GM21390 (cell line): ENCODE data around the gene WWOX.

Experiments used
- ATAC-seq: cut with Tn5 transposase; IDR thresholded peaks from one replicate; pipeline ENCODE4 v1.9.1; 2021; ENCODE audit not compliant: unreplicated experiment

WWOX gene

DNA sequence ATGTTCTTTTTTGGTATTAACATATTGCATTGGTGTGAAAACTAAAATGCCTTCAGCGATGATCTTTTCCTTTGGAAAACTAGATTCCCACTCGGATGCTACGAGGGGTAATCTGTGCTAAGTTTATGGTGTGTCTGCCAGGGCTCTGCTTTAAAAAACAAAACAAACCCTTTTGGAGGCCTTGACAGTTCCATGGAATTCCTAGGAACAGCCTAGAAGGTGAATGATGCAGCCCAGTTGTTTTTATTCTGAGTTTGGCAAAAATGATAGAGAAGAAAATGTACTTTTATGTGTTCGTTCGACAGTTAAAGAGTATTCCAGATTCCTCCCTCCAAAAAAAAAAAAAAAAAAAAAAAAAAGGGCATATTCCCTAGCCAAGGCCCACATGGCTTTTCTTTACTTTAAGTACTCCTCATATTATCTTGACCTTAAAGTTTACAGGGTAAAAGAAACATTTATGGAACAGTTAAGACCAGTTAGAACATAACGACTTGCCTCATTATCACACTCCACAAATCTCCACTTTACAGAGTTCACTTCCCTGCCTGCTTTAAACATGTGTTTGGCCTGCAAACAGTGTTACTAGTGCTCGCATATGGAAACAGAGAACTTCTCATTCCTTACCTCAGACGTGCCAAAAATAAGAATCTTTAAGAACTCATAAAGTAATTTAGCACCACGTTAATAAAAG is 159.1 kb downstream of the WWOX start:
- no peak for ATAC-seq

DNA sequence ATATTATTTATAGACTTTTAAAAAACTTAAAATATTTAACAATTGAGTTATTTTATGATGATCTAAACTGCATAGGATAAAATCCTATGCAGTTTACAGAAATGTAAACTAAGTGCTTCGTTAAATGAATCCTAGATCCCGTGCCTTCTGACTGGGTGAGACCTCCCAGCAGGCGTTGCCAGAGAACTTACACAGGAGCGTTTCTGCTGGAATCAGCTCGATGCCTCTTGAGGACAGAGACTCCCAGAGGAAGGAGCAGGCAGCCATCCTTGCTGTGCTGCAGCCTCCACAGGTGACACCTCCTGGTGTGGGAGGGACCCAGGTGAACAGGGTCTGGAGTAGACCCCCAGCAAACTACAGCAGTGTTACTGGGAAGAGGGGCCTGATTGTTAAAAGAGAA is 160.4 kb downstream of the WWOX start:
- no peak for ATAC-seq

DNA sequence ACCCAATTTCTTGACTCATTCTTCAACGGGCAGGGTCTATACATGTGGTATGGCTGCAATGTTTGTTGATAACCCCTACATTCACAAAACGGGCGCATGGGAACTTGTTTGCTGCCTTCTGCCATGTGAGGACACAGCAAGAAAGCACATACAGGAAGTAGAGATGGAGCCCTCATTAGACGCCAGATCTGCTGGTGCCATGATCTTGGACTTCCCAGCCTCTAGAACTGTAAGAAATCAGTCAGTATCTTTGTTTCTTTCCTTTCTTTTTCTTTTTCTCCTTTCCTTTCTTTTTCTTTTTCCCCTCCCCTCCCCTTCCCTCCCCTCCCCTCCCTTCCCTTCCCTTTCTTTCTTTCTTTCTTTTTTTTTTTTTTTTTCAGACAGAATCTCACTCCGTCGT is 165.2 kb downstream of the WWOX start:
- no peak for ATAC-seq

GRCh38 chr16:78269256-78269655 is 169.8 kb downstream of the WWOX start:
- no peak for ATAC-seq

DNA sequence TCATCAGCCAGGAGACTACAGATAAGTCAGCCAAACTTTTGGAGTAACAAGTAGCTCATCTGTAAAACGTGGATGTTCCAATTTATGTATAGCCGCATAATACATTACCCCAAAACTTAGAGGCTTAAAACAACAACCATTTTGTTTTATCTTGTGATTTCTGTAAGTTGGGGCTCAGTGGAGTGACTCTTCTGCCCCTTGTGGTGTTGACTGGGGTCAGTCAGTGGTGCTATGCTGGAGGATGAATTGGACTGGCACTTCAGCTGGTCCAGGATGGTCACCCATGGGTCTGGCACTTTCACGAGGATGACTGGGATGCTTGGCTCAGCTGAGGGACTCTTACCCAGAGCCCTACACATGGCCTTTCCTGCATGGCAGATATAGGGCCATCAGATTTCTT is 172.5 kb downstream of the WWOX start:
- ATAC-seq, result no peak

DNA sequence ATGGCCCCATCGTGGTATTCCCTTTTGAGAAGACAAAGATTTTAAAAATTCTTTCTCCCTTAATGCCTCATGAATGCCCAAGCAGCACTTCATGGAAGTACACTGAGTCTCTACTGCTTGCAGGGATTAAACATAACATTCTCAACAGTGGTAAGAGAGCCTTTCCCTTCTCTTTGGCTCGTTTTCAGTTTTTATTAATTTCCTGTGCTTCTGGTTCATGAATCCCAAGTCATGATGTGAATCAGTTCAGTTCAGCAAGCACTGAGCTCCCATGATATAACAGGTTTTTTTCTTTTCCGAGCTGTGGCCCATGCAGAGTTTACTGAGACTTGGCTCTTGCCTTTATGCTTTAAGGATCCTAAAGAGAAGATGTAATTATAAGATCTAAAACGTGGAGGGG is 175.3 kb downstream of the WWOX start:
- ATAC-seq, result no peak

- ATAC-seq, result no peak
Observed at GRCh38 chr16:78275420-78275819, 176.0 kb downstream of the WWOX start.

GRCh38 chr16:78277321-78278055 is 178.0 kb downstream of the WWOX start:
- no peak for ATAC-seq

DNA sequence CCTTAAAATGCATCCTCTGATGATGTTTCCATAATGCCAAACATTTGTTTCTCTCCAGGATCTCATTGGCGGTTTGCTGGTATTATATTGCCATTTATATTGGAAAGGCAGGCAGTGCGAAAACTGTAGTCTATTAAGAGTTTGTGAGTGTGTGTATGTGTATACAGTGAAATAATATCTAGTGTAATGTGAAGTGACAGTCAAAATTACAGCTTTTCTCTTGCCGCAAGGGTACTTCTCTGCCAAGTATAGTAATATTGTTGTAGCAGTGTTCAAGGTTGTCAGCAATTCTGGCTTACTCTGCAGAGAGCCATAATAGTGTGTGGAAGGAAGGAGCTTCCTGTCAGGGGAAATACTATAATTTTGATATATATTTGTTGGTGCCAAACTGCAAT is 178.6 kb downstream of the WWOX start:
- ATAC-seq, result no peak

- no peak for ATAC-seq
Observed at GRCh38 chr16:78281115-78281514, 181.7 kb downstream of the WWOX start.

DNA sequence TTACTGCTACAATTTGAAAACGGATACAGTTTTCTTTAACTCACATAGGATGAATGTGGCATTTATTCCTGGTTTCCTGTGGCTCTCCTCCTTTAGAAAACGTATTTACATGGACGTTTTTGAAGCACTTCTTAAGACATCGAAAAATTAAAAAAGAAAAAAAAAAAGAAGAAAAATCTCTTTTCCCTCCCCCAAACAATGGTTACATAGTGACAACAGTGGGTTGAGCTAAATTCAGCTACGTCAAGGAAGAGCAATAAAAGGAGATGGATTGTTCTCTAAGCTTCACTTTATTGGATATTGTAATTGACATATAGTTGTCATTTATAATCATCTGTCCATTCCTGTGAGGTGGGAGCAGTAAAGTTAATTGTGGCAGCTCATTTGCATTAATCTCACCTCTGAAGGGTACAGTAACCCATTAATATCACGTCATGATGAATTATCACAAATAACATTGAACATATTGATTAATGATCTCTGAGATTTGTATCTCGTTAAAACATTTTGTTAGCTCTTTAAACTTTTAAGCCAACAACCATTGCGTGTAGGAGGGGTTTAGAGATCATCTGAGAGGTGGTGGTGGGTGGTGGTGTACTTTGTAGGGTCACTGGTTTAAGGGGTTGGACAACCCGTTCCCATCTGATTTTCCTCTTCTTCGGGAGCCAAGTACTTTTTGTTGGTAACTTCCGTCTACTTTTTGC is 184.2 kb downstream of the WWOX start:
- no peak for ATAC-seq

DNA sequence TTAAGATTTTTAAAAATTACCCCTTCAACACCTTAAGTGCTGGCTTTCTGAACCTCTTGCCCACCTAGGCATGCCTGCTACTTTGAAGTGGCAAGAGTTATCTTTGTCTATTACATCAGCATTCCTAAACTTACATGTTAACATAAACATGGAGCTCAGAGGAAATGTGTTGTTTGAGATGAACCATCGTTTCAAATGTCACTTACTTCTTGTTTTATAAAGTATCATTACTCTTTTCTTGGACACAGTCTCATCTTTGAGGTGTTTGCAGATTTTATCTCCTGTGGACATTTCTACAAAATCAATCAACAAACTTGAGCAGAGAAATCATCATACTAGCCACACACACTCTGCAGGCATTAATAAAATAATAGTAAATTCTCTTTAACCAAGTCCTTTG is 184.9 kb downstream of the WWOX start:
- ATAC-seq, result no peak

GRCh38 chr16:78284957-78285434 is 185.5 kb downstream of the WWOX start:
- ATAC-seq, result no peak

DNA sequence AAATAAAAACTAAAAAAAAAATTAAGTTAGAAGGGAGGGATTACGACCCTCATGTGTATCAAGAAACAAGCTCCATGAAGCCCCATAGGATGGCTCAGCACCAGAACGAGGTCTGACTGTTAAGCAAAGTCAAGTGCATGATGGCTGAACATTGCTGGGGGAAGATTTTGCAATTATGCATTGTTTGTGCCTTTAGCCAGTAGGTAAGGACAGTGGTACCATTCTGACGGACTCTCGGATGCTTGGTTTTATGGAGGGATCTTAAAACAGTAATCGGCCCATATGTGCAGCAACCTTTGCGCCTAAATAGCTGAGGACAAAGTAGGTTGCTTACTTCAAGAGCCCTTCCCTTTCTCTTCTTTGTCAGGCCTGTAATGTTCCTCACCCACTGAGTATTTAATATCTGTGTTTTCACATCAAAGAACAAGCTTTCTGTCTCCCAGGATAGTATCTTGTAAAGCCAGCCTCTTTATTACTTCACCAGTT is 186.0 kb downstream of the WWOX start:
- ATAC-seq, result no peak

DNA sequence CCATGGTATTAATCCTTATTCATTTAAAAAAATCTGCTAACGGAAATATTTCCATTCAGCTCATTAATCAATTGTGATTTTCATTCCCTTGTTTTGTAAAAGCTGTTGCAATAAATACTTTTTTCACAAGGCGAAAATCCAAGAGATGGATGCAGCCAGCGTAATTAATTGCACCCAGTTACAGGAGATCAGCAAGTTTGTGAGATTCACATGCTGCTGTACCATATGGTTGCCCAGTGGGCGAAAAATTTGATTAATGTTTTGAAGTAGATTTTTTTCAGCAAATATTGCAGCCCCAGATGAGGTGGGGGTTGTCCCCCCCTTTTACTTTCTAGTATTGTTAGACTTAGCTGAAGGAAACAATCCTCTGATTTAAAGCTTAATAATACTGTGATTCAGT is 186.6 kb downstream of the WWOX start:
- ATAC-seq, result no peak

DNA sequence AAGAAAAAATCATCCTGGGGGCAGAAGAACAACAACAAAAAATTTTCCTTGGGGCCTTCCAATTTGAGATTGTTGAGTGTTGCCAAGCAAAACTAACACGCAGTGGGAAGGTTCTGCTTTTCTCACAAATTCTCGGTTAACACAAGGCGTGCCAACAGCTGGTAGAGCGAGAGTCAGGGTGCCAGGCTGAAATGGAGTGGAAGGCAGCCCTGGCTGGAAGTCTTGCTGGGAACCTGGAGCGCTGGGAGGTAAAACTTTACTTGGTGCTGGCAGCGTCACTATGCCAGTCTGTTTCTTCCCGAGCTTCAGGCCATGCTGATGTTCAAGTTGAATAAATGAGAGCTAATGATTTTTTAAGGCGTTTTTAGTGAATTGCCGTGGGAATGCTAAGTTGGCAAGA is 189.4 kb downstream of the WWOX start:
- no peak for ATAC-seq

- ATAC-seq, result no peak
Observed at GRCh38 chr16:78289373-78289772, 189.9 kb downstream of the WWOX start.

GRCh38 chr16:78289844-78290277 is 190.4 kb downstream of the WWOX start:
- ATAC-seq, result no peak

GRCh38 chr16:78290395-78290794 is 190.9 kb downstream of the WWOX start:
- ATAC-seq, result no peak

- no peak for ATAC-seq
Observed at GRCh38 chr16:78290872-78291591, 191.6 kb downstream of the WWOX start.

DNA sequence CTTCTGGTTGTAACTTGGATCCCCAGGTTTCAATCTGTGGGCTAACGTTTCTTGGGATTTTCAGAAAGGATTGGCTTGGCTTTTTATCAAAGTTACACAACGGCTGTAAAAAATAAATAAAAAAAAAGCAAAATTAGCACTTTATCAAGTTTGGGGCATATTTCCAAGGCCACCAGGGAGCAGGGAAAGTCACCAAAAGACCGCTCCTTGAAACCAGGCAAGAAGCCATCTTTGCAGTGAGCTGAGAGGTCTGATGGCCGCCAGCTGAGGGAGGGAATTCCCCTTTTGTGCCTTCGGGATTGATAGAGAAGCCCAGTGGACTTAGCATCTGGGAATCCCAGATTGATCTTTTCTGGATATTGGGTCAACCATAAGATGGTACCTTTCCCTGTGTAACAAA is 192.2 kb downstream of the WWOX start:
- ATAC-seq, result no peak
